GM12878 (cell line): ENCODE data around the gene MTAP. TPM values are rescaled to one million over a fixed set of nuclear protein-coding genes. Genes with fewer than 3 reads are reported as not detected.

ENCODE experiments used
- ATAC-seq: fragments of 200-7000 bp; cut with Tn5 transposase; 3 replicates; pipeline ENCODE4 v1.9.1; 2020; ENCODE audit warnings: mild to moderate bottlenecking, moderate library complexity
- BruUV-seq: library from RNA; stranded (reverse); fragments of 400-500 nt; replicated peaks from 2 replicates; lab custom pipeline; 2021; lab: Mats Ljungman, UMichigan
- CTCF ChIA-PET: fragments of 300-600 bp; sonication (Branson Sonifier 250); formaldehyde crosslinking; extraction: SDS; loops from one replicate; lab custom pipeline; 2021; ENCODE audit warnings: inconsistent platforms; lab: Yijun Ruan, JAX
- POLR2A ChIA-PET: fragments of 350-600 bp; formaldehyde crosslinking; extraction: SDS; loops from one replicate; lab custom pipeline; 2021; ENCODE audit warnings: inconsistent platforms; lab: Charles Lee
- RAD21 ChIA-PET: fragments of 300-600 bp; sonication (Branson Sonifier 250); formaldehyde crosslinking; loops from one replicate; lab custom pipeline; 2023; ENCODE audit warnings: antibody characterized with exemption; ENCODE audit not compliant: unreplicated experiment; lab: Charles Lee
- SMC1A ChIA-PET: fragments of 300-600 bp; sonication (Branson Sonifier 250); formaldehyde crosslinking; loops from one replicate; lab custom pipeline; 2023; ENCODE audit not compliant: unreplicated experiment, uncharacterized antibody; lab: Charles Lee
- DNase-seq: peaks from one replicate; pipeline ENCODE4 v3.0.0-alpha.2; 2011; ENCODE audit warnings: low read depth, low spot score
- FAIRE-seq: peaks from 3 replicates; lab custom pipeline; 2011; peaks lifted over from hg19 to GRCh38; lab: Jason Lieb, UNC
- H2AFZ ChIP-seq: 2 replicates; pipeline ENCODE4 v1.6.0; 2011; ENCODE audit warnings: low read depth, low read length, control low read depth; ENCODE audit not compliant: control insufficient read depth
- H3K27ac ChIP-seq: 2 replicates; pipeline ENCODE4 v1.5.1; 2011; ENCODE audit warnings: control low read depth; ENCODE audit not compliant: control insufficient read depth, insufficient read depth
- H3K27me3 ChIP-seq, 2 experiments: replicated peaks in 1 of 2; 2 replicates each; pipeline versions ENCODE4 v1.6.0 to v1.6.1; 2011; ENCODE audit warnings: low read length in 1 of 2; ENCODE audit not compliant: control insufficient read depth in 2 of 2, insufficient read depth in 2 of 2
- H3K36me3 ChIP-seq, 2 experiments: 2 replicates each; pipeline ENCODE4 v1.5.1; 2011; ENCODE audit warnings: low read length in 1 of 2; ENCODE audit not compliant: control insufficient read depth in 2 of 2, insufficient read depth in 2 of 2
- H3K4me1 ChIP-seq: 2 replicates; pipeline ENCODE4 v1.6.1; 2011; ENCODE audit warnings: mild to moderate bottlenecking, low read length, moderate library complexity, mixed read lengths; ENCODE audit not compliant: control insufficient read depth, insufficient read depth
- H3K4me2 ChIP-seq: 2 replicates; pipeline ENCODE4 v1.6.0; 2011; ENCODE audit warnings: control low read depth; ENCODE audit not compliant: control insufficient read depth, insufficient read depth
- H3K4me3 ChIP-seq: fragments of 200-600 bp; sonication (generic); 2 replicates; pipeline ENCODE4 v1.5.1; 2016
- H3K79me2 ChIP-seq: 2 replicates; pipeline ENCODE4 v1.6.0; 2011; ENCODE audit warnings: low read length; ENCODE audit not compliant: control insufficient read depth, insufficient read depth
- H3K9ac ChIP-seq: 2 replicates; pipeline ENCODE4 v1.8.0; 2011; ENCODE audit warnings: low read length, control low read depth, mixed read lengths; ENCODE audit not compliant: control insufficient read depth, insufficient read depth
- H3K9me3 ChIP-seq: replicated peaks from 3 replicates; pipeline ENCODE4 v1.5.1; 2011; ENCODE audit warnings: mild to moderate bottlenecking, low read length; ENCODE audit not compliant: control insufficient read depth, insufficient read depth
- H4K20me1 ChIP-seq: 2 replicates; pipeline ENCODE4 v1.6.0; 2011; ENCODE audit not compliant: control insufficient read depth, insufficient read depth
- BCL11A ChIP-seq: IDR thresholded peaks from 2 replicates; pipeline ENCODE4 v1.6.1; 2011; ENCODE audit warnings: low read depth, low read length
- BCL3 ChIP-seq: IDR thresholded peaks from 2 replicates; pipeline ENCODE4 v1.6.1; 2011; ENCODE audit warnings: borderline replicate concordance, low read depth, mild to moderate bottlenecking, moderate library complexity, low read length; ENCODE audit not compliant: insufficient read depth, poor library complexity, severe bottlenecking
- CBFB ChIP-seq: IDR thresholded peaks from 2 replicates; pipeline ENCODE4 v1.6.1; 2016; ENCODE audit warnings: antibody characterized with exemption, low read depth
- CHD1 ChIP-seq: IDR thresholded peaks from 2 replicates; pipeline ENCODE4 v1.6.1; 2012; ENCODE audit warnings: low read depth, low read length, improper control_type of control experiment
- CTCF ChIP-seq, 3 experiments: IDR thresholded peaks in 2 of 3; conservative IDR thresholded peaks in 1 of 3; 2 replicates each; pipeline ENCODE4 v1.5.1; 2011; ENCODE audit warnings: low read depth in 3 of 3, low read length in 3 of 3, mild to moderate bottlenecking in 3 of 3, control low read depth in 2 of 3, moderate library complexity in 2 of 3, inconsistent platforms in 1 of 3, mixed read lengths in 1 of 3; ENCODE audit not compliant: control insufficient read depth in 2 of 3, insufficient read depth in 1 of 3; ENCODE audit errors: extremely low read depth in 1 of 3
- EGR1 ChIP-seq, 2 experiments: IDR thresholded peaks; 1 replicate in 1 of 2; 2 replicates in 1 of 2; pipeline ENCODE4 v1.6.1; 2011 to 2012; ENCODE audit warnings: low read depth in 2 of 2, low read length in 2 of 2, borderline replicate concordance in 1 of 2, mild to moderate bottlenecking in 1 of 2, moderate library complexity in 1 of 2
- EZH2 ChIP-seq: IDR thresholded peaks from 2 replicates; pipeline ENCODE4 v1.6.1; 2012; ENCODE audit warnings: low read depth, mild to moderate bottlenecking, control low read depth, inconsistent platforms, low read length, borderline replicate concordance; ENCODE audit not compliant: control insufficient read depth
- IKZF1 ChIP-seq: fragments of 450-650 bp; conservative IDR thresholded peaks from 2 replicates; pipeline ENCODE4 v1.6.1; 2017; ENCODE audit warnings: antibody characterized with exemption, mild to moderate bottlenecking
- JUND ChIP-seq: IDR thresholded peaks from 2 replicates; pipeline ENCODE4 v1.6.1; 2012; ENCODE audit warnings: low read depth, mild to moderate bottlenecking, low read length, improper control_type of control experiment, moderate library complexity
- PKNOX1 ChIP-seq: fragments of 450-650 bp; IDR thresholded peaks from 2 replicates; pipeline ENCODE4 v1.6.1; 2016; ENCODE audit warnings: mild to moderate bottlenecking
- PML ChIP-seq: IDR thresholded peaks from 2 replicates; pipeline ENCODE4 v1.6.1; 2012; ENCODE audit warnings: low read length, inconsistent platforms
- POU2F2 ChIP-seq: IDR thresholded peaks from 3 replicates; pipeline ENCODE4 v1.6.1; 2011; ENCODE audit warnings: low read depth, mild to moderate bottlenecking, low read length, borderline replicate concordance
- RFX5 ChIP-seq: IDR thresholded peaks from 2 replicates; pipeline ENCODE4 v1.6.1; 2011; ENCODE audit warnings: low read depth, low read length, improper control_type of control experiment
- SKIL ChIP-seq: fragments of 450-650 bp; IDR thresholded peaks from 2 replicates; pipeline ENCODE4 v1.6.1; 2017; ENCODE audit warnings: mild to moderate bottlenecking, low read depth, inconsistent platforms; ENCODE audit not compliant: poor library complexity, severe bottlenecking
- STAT3 ChIP-seq: IDR thresholded peaks from 2 replicates; pipeline ENCODE4 v1.6.1; 2011; ENCODE audit warnings: low read depth, low read length, improper control_type of control experiment
- TCF7 ChIP-seq: IDR thresholded peaks from 2 replicates; pipeline ENCODE4 v1.6.1; 2014; ENCODE audit warnings: antibody characterized with exemption, borderline replicate concordance
- WGBS: methylation state at CpG from one replicate; pipeline ENCODE4 v1.1.6; 2016; ENCODE audit warnings: low lambda C conversion rate; ENCODE audit not compliant: insufficient replicate concordance, insufficient coverage; ENCODE audit errors: missing lambda C conversion rate; 5-methylcytosine and 5-hydroxymethylcytosine counted together
- in situ Hi-C: fragments of 300-500 bp; cut with MboI; formaldehyde crosslinking; loops from 9 replicates; pipeline ENCODE4 v1.14.3; 2018; ENCODE audit warnings: mixed read lengths
- intact Hi-C: fragments of 100-400 bp; cut with micrococcal nuclease; formaldehyde crosslinking; loops from one replicate; pipeline ENCODE4 v1.14.2; 2022; ENCODE audit not compliant: unreplicated experiment
- polyA plus RNA-seq, 11 experiments: library from polyadenylated mRNA; depleted of rRNA in 4 of 11; unstranded in 6 of 11; stranded (reverse) in 5 of 11; fragments of >200 nt; fragmentation: Nextera tagmentation in 4 of 11; fragmentation: Illumina TruSeq in 1 of 11; extraction: Ambion mirVana in 4 of 11; extraction: Trizol in 1 of 11; gene quantifications; 1 replicate in 1 of 11; 2 replicates in 10 of 11; pipeline versions ENCODE4 v1.2.1 to v1.2.3, GENCODE V29; 2011 to 2016; ENCODE audit warnings: inconsistent platforms in 2 of 11, missing spikeins in 2 of 11, low read depth in 1 of 11
- total RNA-seq, 4 experiments: library from RNA; depleted of rRNA in 3 of 4; stranded (reverse); fragments of >200 nt in 3 of 4; fragmentation: Illumina TruSeq in 1 of 4; extraction: Trizol in 1 of 4; gene quantifications; 2 replicates each; pipeline versions ENCODE4 v1.2.1 to v1.2.3, GENCODE V29; 2013 to 2021

Gene MTAP
- total and polyA plus RNA-seq, 10 of the 15 experiments (the other 5 are each of a cell fraction or from before 2014, with no cell fraction given) = 16.4 to 29.9 (median 22.6) TPM

GRCh38 chr9:21852754-21853153 is 50.3 kb downstream of the MTAP start:
- no peaks in the 10 kb centered on the region for H3K27me3 ChIP-seq
- H3K4me2 ChIP-seq = no peak overlapping the region; the same call in 1 of the 2 replicates
- WGBS = 0% methylated on average over 3 of the region's 3 CpGs
- H3K9ac ChIP-seq = no peak overlapping the region
- H2AFZ ChIP-seq = no peak overlapping the region
- DNase-seq = peak; percentile 27
- H3K9me3 ChIP-seq = peaks cover 1% of the 10 kb centered on the region; the same call in 1 of the 3 replicates
- FAIRE-seq = peak; percentile 41
- H3K4me1 ChIP-seq = peaks cover 5% of the 10 kb centered on the region; the same call in 1 of the 2 replicates
- no TSS peak for BruUV-seq
- peak; percentile 99 for ATAC-seq
- no peaks in the 10 kb centered on the region for H3K79me2 ChIP-seq
- H4K20me1 ChIP-seq = no peaks in the 10 kb centered on the region
- POLR2A ChIA-PET = no interaction called here
- no peak overlapping the region for H3K4me3 ChIP-seq
- intact Hi-C loops = loop anchor here (1.0 kb wide), 1 partner anchor 20 kb away; no protein-coding TSS in a partner anchor
- no peak overlapping the region for H3K27ac ChIP-seq
- RAD21 ChIA-PET = no interaction called here
- H3K36me3 ChIP-seq = peaks cover 0 to 8% of the 10 kb centered on the region in 2 experiments; a peak in 2 of 4 replicates
- SMC1A ChIA-PET = interaction anchor here (1.0 to 2.5 kb wide), 3 partner anchors 9 to 155 kb away, joined by 3 to 5 read pairs (median 4); partner anchors contain the start of gene MTAP
- CTCF ChIA-PET = interaction anchor here (1.4 to 1.9 kb wide), 3 partner anchors 13 to 156 kb away, joined by 3 to 12 read pairs (median 5); partner anchors contain the start of gene CDKN2B
- in situ Hi-C loops = loop anchor here (5.0 kb wide), 1 partner anchor 50 kb away; no protein-coding TSS in a partner anchor
- TF ChIP-seq BCL3 = no peak
- TF ChIP-seq IKZF1 = peak; percentile 54
- TF ChIP-seq EZH2 = no peak
- peak; percentile 57 for TF ChIP-seq SKIL
- 0 out of 2 replicates have a peak, but pooled peaks have one; percentile 23 for TF ChIP-seq PKNOX1
- TF ChIP-seq EGR1 (IDR thresholded peaks at IDR 0.05; ENCODE audit: borderline replicate concordance in 1 of 2, low read depth in 2 of 2, low read length in 2 of 2) = no peak
- no peak for TF ChIP-seq CHD1
- no peak for TF ChIP-seq RFX5
- TF ChIP-seq STAT3 = no peak
- peak; percentile 46; the same call in 1 of the 2 replicates for TF ChIP-seq BCL11A
- 0 out of 2 replicates have a peak, but pooled peaks have one; percentile 38 for TF ChIP-seq CBFB
- no peak for TF ChIP-seq PML
- no peak for TF ChIP-seq CTCF (IDR thresholded peaks at IDR 0.05 in 2 of 3, conservative IDR thresholded peaks at IDR 0.05 in 1 of 3; ENCODE audit: control insufficient read depth in 2 of 3, extremely low read depth in 1 of 3, insufficient read depth in 1 of 3, low read depth in 3 of 3, low read length in 3 of 3)
- no peak for TF ChIP-seq POU2F2
- TF ChIP-seq JUND = no peak
- 0 out of 2 replicates have a peak, but pooled peaks have one; percentile 42 for TF ChIP-seq TCF7
